ENCODE results near the gene MRPL53.
"Not testable (repeated sequence)": the region's sequence is repeated elsewhere in the genome, so short reads cannot be mapped to it uniquely, and the experiment has no call there.

Gene MRPL53

DNA sequence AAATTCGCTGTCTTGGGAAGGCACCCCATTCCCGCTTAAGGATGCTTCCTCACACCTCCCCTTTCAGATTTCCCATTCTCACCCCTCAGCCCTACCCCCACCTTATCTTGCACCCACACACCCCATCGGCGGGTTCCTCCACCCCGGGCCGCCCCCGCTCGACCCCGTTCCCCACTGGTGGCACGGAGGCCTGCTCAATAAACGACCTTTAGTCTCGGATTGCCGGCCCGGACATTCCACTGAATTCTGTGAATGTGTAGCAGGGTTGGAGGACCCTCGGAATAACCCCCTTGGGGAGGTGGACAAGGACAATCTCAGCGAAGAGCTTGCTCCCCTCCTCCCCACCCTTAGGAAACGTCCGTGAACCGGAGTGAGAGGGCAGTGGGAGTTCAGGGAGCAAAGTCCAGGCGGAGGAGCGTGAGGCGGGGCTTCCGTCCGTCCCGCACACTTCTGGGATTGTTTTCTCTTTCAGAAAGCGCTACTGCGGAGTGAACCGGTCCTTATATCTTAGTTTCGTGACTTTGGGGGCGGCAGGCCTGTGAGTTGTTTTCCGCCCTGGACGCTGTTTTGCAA lies 29.8 kb upstream of the MRPL53 start:
- DNase-seq = no peak

DNA sequence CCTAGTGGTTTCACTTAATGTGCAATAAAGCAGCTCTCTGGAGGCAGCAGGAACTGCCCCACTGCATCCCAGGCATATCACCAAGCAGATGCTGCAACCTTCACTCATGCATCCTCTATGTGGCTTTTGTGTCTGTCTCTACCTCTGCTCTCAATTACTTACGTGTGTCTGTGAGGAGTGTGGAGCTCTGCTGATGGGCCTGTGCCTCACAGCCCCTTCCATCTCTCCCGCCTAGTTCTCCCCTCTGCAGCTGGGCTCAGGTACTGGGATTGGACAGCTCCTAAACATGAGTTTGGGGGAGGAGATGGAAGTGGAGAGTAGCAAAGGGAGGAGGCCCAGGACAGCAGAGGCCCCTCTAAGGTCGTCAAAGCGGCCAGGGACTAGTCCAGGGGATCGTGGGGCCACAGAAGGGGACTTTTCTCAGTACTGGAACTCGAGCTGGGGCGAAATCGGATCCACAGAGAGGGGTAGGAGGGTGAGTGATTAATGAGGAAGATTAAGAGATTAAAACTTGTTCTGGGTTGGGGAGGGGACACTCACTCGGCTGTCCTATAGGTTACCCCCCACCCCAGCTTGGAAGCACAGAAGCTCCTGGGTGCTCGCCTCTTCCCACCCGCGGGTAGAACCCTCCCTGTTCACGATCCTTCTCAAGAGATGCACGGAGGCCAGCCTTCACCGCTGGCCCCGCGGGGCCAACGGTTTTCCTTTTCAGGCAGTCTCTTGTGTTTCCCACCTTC lies 29.0 kb upstream of the MRPL53 start:
- DNase-seq = no peak

DNA sequence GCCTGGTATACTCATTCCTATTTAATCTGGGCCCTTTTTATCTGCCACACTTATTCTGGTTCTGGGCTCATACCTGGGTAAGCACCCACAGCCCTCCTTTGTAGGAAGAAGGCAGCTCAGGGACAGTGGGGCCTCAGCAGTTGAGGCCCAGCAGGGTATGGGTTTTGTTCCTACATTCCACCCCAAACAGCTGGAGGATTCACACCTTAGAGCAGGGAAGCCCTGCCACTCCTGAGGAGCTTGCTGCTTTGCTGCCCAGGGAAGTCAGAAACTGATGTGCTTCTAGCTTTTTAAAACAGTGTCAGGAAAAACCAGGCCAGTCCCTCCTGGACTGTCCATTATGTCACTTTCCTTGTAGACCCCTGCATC lies 28.1 kb upstream of the MRPL53 start:
- no peak for DNase-seq

DNA sequence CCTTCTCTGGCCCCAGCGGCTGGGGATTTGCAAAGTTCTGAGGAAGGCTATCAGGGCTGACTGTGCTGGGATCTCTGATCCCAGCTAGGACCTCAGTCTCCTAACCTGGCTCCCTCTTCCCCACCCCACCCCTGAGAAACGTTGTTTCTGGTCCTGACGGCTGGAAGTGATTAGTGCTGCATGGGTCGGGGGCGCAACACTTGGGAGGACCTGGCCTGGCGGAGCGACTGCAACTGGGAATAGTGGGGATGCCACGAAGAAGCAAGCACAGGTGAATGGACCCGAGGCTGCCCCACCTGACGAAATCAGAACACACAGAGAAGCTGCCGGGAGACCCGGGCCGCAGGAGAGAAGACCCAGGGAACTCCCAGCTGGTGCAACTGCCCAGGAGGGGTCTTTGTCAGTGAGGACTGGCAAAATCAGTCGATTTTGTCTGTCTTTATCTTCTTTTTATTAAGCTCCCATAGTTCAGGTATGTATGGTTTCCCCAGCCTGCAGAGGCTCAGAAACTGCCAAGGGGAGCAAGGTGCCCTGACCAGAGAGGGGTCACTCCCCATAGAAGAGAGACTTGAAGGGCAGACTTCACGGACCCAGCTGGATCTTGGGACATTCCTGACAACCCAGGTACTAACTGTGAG lies 27.6 kb upstream of the MRPL53 start:
- no peak for DNase-seq

DNA sequence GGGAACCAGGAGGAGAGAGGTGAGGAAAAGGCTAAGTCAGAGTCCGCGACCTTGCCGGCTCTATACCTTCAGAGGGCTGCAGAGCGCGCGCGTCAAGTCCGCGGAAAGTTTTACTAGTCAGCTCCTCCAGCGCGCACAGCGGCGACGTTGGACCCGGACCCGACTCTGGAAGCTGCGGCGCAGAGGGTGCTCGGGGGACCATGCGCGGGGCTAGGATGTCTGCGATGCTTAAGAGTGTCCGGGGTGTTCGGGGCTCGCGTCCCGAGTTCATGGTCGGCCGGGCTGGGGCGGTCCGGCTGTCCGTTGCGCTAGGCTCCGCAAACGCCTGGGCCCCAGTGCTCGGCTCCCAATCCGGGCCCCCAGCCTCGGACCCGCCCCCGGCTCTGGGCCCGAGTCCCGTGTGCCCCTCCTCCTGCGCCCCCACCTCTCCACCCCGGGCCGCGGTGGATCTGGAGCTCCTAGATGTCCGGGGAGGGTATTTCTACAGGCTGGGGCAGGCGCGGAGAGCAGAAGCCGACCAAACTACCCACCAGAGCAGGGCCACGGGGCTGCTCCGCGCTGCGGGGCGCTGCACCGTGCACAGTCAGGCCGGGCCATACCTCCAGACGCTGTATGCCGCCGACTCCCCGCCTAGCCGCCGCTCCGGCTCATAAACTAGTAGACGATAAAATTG lies 26.9 kb upstream of the MRPL53 start, which contains the start of gene LBX2:
Gene LBX2 (minus strand): TSS at position 337 of the 673 bp plus-strand sequence. CDS start 66 bp downstream, at position 271.
- DNase-seq = no peak

DNA sequence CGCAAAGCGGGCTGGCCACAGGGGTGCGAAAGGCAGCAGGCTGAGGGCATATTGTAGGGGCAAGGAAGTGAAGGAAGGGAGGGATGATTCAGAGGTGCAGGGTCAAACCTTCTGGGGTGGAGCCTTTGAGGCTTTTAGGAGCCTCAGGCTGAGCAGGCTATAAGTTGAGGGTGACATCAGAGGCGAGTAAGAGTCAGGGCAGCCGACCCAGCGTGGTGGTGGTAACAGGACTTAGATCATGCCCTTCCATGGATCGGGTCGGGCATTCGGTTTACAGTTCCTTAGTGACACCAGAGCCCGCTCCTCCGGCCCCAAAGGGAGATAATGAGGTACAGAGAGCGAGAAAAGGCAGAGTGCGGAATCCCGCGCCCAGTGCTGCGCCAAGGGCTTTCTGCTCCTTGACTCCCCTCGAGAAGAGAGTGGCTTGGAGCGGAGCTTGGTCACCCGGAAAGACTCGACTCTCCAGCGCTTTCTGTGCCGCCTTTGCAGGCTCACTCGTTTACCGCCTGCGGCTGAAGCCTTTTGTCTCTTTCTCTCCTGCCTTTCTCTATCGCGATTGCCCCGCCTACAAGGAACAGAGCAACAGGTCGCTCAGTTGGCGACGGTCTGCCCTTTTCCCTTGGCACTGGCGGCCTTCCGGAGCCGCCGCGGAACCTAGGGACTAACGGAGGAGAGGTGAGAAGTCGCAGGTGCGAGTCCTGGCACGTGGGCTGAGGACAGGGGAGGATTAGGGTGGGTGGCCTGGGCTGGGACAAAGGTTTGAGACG lies 26.2 kb upstream of the MRPL53 start:
- no peak for DNase-seq

DNA sequence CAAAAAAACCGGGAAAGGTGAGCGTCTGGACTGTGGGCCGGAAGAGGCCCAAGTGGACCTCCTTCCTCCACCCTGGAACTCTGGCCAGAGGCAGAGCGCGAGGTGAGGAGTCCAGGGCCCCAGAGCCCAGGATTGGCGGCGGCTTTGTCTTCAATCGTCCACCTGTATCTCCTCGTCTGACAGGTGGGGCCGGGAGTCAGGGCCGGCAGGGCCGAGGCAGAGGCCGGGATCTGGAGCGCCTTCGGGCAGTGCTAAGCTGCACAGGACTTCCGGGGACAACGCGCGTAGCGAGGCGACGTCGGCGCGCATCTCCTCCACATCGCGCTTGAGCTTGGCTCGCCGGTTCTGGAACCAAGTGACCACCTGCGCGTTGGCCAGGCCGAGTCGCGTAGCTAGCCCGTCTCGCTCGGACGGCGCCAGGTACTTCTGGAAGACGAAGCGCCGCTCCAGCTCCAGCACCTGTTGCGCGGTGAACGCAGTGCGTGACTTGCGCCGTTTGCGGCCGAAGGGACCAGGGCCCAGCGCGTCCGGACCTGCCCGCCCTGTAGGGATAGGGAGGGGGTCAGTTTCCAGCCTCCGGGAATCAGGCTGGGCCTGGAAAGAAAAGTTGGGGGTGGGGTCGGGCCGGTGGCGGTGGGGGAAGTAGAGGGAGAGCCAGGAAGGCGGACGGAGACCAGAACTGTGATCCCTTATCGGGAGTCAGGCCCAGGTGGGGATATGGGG lies 25.5 kb upstream of the MRPL53 start:
- no peak for DNase-seq

DNA sequence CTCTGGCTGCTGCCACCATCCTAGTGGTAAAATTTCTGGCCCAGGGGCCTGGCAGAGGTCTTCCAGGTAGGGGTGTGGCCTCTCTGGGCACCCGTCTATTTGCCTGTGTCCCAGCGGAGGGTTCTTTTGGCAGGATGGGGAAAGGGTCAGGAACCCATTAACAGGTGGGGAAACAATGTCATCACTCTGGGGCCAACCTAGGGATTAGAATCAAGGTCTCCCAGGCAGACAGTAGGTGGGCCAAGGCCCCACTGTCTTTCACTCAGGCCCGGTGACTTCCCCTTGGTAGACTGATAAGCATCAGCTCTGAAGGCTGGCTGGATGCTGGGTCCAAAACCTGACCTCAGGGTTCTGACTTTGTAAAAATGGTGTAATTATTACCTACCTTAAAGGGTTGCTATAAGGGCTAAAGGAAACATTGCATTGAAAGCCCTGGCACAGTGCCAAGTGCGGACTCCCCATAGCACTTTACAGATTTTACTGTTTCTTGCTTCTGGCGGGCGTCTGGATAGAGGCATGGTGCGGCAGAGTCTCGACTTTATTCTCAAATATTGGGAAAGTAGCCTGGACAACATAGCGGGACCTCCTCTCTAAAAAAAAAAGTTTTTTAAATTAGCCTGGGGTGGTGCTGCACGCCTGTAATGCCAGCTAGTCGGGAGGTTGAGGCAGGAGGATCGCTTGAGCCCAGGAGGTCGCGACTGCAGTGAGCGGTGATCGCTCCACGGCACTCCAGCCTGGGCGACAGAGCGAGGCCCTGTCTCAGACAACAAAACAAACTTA lies 24.7 kb upstream of the MRPL53 start:
- DNase-seq = no peak

DNA sequence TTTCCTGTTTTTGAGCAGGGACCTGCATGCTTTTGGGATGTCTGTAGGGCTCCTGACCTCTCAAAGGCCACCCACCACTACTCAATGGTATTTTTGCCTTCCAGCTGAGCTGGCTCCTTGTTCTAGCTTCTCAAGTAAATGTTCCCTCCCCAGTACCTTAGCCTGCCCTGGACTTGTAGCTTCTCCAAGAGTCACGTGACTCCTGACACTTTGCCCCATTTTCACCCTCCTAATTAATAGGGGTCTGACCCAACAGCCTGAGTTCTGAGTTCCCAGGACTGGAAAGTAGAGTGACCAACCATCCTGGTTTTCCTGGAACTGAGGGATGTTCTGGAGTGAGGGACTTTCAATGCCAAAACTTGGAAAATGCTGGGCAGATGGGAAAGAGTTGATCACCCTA lies 23.0 kb upstream of the MRPL53 start:
- no peak for DNase-seq

DNA sequence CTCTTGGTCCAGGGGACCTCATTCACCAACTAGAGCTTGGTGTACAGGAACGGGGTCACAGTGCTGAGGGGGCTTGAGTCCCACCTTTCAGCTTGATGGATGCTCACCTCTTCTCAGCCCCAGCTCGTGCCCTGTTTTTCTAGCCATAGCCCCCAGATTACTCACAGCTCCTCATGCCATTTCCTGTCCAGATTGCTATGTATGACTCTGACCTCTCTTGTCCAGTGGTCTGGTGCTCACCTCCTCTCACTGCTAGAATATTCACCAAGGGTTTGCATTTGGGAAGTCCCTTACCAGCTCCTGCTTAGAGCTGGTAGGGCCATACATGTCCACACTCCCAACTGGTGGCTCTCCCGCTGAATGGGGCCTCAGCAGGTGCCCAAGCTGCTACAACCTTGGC lies 21.1 kb upstream of the MRPL53 start:
- no peak for DNase-seq

DNA sequence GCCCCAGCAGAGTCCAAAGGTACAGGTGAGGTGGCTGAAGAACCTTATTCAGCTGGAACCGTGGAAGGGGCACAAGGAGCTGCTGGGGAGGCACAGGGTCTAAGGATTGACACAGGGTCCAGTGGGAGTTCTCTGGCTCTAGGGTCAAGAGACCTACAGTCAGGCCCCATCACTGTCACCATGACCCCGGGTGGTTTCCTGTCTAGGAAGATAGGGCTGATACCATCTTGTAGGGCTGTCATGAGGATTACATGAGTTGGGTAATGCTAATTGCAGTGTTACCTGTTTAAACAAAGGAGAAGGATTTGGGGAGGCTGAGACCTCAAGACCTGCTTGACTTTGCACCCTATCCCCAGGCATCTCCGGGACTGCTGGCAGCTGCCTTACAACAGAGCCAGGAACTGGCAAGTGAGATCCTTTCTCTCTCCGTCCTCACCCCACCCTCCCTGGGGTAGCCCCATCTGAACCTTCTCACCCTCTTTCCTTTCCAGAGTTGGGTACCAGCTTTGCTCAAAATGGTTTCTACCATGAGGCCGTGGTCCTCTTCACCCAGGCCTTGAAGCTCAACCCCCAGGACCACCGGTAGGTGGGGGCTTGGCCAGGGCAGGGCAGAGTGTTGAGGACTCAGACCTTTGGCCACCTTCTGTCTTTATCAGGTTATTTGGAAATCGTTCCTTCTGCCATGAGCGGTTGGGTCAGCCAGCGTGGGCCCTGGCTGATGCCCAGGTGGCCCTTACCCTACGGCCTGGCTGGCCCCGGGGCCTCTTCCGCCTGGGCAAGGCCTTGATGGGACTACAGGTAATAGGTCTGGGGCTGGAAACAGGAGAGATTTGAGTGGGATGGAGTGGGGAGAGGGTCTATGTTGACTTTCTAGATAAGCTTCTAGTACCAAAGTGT lies 19.4 kb upstream of the MRPL53 start:
- DNase-seq = no peak

DNA sequence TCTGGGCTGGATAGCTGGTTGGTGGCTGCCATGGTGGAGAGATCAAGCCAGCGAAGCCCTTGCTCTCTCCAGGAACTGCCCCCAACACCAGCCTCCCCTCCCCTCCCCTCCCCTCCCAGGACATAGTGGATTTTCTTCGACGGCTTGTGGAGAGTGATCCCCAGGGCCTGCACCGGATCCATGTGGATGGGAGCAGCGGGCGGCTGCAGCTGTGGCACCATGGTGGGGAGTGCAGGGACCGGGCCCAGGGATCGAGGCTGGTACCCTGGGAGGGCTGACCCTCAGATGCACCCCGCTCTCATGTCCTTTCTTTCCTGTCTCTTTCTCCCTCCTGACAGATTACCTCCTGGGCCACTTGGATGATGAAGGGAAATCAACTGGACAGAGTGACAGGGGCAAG lies 17.4 kb upstream of the MRPL53 start:
- no peak for DNase-seq

DNA sequence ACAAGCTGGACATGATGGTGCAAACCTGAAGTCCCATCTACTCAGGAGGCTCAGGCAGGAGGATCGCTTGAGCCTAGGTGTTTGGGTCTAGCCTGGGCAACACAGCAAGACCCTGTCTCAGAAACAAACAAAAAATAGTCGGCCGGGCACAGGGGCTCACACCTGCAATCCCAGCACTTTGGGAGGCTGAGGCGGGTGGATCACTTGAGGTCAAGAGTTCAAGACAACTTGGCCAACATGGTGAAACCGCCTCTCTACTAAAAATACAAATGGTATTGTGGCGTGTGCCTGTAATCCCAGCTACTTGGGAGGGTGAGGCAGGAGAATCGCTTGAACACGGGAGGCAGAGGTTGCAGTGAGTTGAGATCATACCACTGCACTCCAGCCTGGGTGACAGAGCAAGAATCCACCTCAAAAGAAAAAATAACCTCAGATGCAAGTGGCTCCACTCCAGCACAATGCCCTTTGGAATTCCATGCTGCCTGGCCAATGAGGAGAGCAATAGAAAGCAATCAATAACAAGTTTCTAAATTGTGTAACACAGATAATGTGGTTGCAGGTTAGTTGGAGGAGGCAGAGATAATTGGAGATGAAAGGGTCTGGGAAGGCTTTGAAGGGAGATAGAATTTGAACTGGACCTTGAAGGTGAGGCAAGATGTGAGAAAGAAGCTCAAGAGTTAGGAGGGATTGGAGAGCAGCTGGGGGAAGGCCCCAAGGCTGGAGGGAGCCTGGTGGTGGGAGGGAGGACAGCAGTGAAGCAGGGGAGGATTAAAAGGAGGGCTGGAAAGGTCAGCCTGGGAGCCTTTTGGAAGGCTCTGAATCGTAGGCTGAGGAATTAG lies 16.4 kb upstream of the MRPL53 start:
- DNase-seq = no peak

DNA sequence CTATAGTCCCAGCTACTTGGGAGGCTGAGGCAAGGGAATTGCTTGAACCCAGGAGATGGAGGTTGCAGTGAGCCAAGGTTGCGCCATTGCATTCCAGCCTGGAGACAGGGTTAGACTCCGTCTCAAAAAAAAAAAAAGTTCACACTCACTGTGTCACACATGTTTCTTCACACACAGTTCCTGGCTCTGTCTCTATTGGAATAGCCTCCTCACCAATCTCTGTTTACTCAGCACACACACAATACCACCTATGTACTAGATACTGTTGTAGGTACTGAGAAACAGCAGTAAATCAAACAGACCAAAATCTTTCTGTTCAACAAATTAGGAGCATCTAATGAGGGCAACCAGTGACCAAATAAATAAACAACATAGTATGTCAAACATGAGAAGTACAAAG lies 13.7 kb upstream of the MRPL53 start:
- DNase-seq = no peak

DNA sequence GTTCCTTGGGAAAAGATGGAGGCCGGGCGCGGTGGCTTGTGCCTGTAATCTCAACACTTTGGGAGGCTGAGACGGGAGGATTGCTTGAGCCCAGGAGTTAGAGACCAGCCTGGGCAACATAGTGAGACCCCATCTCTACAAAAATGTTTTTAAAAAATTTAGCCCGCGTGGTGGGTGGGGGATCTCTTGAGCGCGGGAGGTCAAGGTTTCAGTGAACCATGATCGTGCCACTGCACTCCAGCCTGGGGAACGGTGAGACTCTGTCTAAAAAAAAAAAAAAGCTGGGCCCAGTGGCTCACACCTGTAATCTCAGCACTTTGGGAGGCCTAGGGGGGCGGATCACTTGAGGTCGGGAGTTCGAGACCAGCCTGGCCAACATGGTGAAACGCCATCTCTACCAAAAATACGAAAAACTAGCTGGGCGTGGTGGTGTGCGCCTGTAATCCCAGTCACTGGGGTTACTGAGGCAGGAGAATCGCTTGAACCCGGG lies 11.2 kb upstream of the MRPL53 start:
- DNase-seq = not testable (repeated sequence)

DNA sequence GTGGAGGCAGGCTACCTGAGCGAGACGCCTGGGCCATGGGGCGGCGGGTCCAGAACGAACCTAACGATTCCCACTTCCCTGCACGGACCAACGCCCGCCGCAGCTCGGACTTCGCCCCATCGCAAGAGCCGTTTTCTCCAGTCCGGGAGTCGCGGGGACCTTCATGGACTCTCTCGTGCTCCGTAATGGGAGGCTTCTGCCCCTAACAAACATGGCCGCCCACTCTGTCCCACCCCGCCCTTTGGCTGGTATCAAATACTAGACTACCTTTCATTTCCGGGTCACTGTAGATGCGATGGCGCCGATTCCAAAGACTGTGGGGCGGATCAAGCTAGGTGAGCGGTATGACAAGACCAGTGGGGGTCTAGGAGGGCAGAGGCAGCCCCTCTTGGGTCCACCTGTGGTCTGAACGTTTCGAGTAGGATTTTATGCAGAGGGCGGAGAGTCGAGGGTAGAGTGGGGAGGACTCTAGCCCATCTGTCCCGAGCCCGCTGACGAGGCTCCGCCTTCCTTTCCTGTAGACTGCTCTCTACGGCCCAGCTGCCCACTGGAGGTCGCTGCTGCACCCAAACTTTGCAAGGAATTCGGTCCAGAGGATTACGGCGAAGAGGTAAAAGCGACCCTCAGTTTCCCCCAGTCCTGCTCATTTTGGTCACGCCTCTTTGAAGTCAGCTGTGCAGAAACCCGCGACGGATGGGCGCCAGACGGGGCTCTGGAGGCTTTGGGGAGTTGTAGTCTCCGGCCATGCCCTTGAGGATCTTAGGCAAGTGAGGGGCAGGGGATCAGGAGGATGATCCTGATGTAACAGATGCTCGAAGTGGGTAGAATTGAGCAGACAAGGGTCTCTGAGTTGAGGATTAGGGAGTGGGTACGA lies 10.6 kb upstream of the MRPL53 start, which contains the start of the genes CCDC142 and TTC31:
Gene CCDC142 (minus strand): TSS at position 198 of the 874 bp plus-strand sequence. CDS start 161 bp downstream, at position 37.
Gene TTC31 (plus strand): TSS at position 281 of the 874 bp plus-strand sequence. CDS start 15 bp downstream, at position 296.
- DNase-seq = peak; percentile 94

DNA sequence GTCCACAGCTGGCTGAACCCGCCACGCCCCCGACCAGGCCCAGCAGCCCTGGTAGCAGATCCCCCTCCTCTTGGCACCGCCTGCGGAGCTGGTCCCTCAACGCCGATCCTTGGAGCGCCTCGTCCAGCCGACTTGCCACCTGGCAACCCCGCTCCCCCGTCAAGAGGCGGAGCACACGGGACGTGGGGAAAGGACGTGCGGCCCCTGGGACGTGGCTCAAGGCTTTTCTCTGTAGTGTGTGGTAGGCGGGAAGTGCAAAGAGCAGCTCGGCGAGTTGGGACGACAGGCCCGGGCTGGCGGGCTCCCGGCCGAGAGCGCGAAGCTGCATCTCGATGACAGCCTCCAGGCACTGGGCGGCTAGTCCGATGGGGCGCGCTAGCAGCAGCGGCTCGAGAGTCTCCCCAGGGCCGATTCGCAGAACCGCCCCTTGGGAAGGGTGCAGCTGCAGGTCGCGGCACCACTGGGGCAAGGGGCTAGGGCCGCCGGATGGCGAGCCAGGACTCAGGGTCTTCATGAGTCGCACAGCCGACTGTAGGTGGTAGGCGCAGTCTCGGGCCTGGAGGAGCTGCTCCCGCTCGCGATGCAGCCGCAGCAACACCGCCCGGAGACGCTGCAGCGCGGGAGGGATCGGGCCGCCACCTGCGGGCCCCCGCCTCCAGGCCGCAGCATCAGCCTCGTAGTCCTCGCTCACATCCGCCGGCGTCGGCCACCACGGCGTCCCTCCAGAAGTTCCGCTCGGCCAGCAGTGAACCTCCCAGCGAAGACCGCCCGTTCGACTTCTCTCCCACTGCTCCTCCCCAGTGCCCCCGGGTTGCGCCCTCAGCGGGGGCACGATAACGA lies 9.7 kb upstream of the MRPL53 start:
- peak; percentile 36 for DNase-seq
